Measurements from ENCODE around the gene TMX2. TPM values are rescaled to one million over a fixed set of nuclear protein-coding genes. Genes with fewer than 3 reads are reported as not detected.
"Not testable (repeated sequence)": the region's sequence is repeated elsewhere in the genome, so short reads cannot be mapped to it uniquely, and the experiment has no call there.

TMX2 gene
- total RNA-seq, 1 donor from 2014 or later, result 108 TPM

DNA sequence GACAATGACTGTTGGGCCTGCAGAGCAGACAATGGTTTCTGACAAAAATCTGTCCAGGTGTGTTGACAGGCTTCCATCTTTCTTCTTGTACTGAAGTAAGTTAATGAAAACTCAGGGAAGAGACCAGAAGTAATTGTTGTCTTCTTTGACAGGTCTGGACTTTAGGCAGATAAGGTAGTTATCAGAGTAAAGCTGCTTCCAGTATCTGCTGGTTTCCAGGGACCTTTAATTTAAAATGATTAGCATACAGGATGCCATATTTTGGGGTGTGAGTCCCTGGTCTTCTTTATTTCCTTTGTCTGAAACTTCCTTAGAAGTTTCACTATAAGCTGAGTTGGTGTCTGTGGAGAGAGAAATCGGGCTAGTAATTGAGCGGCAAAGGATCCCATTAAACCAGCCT lies 1.4 kb downstream of the TMX2 start:
- no peak for DNase-seq (ENCODE audit: low spot score)

DNA sequence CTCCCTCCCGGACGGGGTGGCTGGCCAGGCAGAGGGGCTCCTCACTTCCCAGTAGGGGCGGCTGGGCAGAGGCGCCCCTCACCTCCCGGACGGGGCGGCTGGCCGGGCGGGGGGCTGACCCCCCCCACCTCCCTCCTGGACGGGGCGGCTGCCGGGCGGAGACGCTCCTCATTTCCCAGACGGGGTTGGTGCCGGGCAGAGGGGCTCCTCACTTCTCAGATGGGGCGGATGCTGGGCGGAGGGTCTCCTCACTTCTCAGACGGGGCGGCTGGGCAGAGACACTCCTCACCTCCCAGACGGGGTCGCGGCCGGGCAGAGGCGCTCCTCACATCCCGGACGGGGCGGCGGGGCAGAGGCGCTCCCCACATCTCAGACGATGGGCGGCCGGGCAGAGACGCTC lies 4.3 kb downstream of the TMX2 start:
- not testable (repeated sequence) for DNase-seq (ENCODE audit: low spot score)

DNA sequence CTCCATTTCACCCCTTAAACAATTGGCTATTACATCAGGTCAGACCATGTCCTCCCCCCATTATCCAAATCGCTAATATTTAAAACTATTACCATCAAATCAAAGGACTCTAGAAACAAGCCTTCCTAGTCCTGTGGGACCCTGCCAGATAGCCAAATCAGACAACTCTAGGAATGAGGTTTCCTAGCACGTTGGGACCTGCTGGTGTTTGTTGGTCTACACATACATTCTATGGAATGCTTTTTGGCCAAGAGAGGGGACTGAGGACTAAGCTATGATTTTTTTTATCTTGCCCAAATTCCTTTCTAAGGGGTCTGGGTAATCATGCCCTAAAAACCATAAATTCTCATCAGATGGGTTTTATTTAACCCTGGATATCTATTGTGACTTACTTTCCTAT lies 14.8 kb downstream of the TMX2 start:
- DNase-seq (ENCODE audit: low spot score), result no peak

DNA sequence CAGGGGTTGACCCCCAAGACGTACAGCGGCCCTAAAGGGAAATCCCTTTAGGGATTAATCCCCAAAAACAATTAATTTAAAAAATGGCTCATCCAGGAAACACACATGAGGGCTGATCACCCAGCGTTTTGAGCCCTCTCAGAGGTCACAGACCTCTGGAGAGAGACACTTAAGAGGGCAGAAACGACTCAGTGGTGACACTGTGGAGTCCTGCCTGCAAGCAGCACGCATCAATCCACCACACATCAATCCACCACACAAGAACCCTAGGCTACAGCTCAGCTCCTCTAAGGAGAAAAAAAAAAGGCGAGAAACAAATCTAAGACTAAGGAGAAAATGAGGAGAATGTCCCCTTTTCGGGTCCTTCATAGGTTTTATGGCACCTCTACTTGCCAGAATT lies 16.4 kb downstream of the TMX2 start:
- DNase-seq (ENCODE audit: low spot score), result no peak

DNA sequence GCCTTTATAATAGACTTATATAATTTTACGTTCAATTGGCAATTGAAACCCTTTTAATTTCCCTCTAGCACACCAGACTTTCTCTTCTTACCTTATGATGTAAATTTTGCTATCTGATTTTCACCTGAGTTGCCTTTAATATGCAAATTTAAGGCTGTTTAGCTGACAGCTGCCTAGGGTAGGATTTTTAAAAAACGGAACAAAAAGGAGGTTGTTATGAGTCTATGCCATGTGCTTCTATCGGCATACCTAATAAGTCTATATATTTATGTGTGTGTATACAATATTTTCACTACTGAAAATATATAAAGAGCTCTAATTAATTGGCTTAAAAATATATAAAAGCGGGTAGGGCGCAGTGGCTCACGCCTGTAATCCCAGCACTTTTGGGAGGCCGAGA lies 17.1 kb downstream of the TMX2 start:
- DNase-seq (ENCODE audit: low spot score), result no peak

DNA sequence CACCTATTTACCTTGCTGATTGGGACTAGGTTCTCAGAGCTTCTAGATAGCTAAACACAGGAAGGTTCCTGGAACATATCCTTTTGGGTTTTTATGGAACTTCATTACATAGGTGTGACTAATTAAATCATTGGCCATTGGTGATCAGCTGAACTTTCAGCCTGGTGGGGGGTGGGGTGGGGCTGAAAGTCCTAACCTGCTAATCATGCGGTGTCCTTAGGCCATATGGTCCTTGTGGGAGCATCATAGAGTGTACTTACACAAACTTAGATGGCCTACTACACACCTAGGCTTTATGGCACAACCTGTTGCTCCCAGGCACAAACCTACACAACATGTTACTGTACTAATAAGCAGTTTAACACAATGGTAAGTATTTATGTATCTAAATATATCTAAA lies 20.3 kb downstream of the TMX2 start:
- no peak for DNase-seq (ENCODE audit: low spot score)

DNA sequence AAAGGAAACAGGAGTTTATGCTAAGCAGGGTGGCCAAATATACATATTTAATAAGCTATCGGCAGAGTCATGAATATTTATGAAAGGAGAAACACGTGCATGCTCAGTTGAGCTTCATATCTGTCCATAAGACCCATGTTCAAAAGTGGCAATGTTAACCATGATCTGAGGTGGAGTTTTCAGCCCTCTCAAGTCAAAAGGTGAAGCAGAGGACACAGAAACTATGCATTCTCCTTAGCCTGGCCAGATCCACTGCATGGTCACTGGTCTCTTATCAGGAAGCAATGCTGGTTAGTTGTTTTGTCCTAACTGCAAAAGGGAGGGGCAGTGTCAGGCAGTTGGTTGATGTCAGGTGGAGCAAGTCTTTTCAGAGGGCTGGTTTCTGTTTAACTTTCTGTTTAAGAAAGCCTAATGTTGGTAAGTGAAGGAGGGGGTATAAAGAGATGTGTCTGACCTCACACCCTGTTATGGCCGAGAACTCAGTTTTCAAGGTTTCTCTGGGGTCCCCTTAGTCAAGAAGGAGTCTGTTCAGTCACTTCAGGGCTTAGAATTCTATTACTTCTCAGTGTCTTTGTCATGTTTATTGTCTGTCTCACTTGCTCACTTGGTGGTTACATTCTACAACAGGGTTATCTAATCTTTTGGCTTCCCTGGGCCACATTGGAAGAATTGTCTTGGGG lies 23.4 kb downstream of the TMX2 start:
- no peak for DNase-seq (ENCODE audit: low spot score)

DNA sequence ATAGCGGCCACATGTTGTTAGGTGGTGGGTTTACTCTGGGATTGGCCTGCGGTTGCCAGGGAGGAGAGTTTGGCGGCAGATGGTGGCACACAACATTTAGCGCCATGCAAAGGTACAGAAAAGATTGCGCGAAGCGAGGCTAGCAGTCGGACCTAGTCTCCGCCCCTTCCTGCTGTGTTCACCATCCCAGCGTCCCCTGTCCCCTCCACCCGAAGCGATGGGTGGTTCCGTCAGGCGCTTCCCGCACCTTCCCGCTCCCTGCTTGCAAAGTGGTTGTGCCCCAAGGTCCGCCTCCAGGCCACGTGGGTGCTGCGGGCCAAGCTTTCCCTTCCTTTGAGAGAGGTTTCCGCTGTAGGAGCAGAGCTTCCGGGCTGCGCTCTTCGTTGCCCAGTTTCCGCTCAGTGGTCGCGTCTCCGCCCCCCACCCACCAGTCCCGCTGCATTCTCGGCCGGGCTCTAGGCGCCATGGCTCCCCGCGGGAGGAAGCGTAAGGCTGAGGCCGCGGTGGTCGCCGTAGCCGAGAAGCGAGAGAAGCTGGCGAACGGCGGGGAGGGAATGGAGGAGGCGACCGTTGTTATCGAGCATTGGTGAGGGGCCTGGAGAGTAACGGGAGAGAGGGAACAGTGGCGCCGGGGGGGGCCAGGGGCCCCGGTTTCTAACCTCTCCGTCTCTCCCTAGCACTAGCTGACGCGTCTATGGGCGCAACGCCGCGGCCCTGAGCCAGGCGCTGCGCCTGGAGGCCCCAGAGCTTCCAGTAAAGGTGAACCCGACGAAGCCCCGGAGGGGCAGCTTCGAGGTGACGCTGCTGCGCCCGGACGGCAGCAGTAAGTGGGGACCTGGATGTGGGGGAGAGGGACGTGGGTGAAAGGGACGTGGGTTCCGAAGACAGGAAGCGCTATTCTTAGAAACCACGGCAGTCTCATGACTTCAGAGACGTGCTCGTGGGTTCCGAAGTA lies 29.0 kb downstream of the TMX2 start, which contains the start of gene SELENOH:
Gene SELENOH (plus strand): TSS at position 360 of the 955 bp plus-strand sequence. CDS start 105 bp downstream, at position 465.
- peak; percentile 97 for DNase-seq (ENCODE audit: low spot score)

DNA sequence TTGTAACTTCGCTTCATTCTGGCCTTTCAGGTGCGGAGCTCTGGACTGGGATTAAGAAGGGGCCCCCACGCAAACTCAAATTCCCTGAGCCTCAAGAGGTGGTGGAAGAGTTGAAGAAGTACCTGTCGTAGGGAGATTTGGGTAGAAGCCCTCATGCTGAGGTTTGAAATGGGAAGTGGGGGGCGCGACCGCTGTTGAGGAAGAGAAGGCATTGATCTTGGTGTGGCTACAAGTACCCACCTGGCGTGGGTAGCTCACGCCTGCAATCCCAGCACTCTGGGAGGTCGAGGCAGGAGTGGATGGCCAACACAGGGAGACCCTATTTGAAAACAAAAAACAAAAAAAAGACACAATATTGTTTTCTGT lies 29.7 kb downstream of the TMX2 start:
- DNase-seq (ENCODE audit: low spot score), result no peak

DNA sequence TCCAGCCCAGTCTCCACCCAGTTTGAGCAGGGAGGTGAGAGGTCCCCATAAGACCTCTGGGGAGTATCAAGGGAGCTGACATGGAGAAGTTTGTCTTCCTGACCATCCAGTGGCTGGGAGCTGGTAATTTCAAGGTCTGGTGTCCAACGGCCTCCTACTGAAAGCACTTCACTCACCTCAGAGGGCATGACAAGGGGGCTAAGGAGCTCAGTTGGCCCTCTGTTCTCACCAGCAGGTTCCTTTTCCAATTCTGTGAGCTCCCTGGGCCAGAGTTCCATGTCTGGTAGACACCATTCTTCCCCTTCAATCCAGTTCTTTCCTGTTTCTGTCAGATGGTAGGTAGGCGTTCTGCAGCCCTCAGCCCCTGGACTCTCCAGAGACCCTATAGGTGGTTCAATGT lies 32.0 kb downstream of the TMX2 start:
- no peak for DNase-seq (ENCODE audit: low spot score)

DNA sequence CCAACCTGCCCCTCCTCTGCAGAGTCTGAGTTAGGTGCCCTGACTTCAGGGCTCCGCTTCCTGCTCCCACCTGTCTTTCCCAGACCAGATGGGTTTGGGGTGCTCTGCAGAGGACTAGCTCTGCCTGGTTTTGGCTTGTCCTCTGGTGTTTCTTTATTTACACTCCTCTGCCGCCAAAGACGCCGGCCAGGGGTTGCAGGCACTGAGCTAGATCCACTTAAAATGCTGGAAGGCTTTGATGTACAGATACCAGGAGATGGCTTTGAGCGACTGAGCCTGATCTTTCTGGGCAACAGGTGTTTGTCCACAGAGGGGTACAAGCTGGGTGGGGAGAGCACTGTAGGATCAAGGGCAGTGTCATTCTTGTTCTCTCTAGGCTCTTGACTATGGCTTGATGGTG lies 32.8 kb downstream of the TMX2 start:
- no peak for DNase-seq (ENCODE audit: low spot score)

DNA sequence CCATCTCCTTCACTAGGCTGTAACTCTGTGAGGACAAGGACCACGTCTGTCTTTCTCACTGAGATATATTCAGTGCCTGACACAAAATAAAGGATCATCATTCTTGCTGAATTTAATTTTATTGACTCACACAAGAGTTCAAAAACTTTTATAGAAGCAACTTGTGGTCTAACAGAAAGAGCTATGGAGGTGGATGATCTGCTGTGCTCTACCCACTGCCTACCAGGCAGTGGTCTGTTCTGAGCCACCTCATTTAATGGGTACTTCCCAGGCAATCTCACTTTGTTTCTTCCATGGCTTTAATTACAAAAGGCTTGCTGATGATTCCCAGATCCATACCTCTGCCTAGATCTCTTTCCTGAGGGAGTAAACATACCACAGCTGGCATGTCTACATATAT lies 34.5 kb downstream of the TMX2 start:
- no peak for DNase-seq (ENCODE audit: low spot score)

DNA sequence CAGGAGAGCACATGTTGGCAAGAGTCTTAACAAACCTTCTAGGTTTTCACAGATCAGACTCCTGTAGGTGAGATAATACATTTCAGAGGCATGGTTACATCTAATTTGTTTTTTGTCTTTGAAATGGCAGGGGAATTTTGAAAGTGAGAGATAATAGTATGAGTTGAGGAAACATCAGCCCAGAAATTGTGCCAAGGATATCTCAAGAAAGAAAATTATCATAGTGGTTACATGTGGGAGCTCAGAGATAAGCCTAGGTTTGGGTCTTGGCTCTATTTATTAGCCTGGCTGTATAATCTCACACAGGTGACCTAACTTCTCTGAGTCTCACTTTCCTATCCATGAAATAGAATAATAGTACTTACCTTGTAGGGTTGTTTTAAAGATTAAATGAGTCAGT lies 38.8 kb downstream of the TMX2 start:
- DNase-seq (ENCODE audit: low spot score), result no peak

DNA sequence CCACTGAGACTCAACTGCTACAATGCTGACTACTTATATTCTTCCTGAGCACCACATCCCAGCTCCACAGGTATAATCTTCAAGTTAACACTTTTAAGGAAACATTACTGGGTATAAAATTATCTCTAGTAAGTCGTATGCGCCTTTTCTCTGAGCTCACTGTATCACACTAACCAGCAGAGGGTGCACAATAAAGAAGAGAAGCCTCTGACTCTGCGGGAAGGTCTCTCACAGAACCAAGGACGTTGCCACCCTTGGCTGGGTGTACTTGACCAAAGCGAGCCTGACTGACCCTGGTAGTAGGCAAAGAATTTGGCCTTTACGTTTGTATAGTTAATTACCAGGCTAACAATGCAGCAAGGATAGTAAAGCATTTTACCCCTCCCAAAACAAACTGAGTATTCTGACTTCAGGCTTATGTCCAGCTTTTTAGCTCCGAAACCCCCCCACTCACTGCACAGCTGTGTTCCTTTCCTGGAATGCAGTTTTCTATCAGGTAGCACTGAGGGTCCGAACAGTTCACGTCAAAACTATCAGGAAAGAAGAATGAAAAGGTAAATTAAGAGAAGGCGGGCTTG lies 39.4 kb downstream of the TMX2 start, which contains the start of gene BTBD18:
Gene BTBD18 (minus strand): TSS at position 144 of the 578 bp plus-strand sequence. CDS start 631 bp downstream, outside the sequence.
- DNase-seq (ENCODE audit: low spot score), result no peak

DNA sequence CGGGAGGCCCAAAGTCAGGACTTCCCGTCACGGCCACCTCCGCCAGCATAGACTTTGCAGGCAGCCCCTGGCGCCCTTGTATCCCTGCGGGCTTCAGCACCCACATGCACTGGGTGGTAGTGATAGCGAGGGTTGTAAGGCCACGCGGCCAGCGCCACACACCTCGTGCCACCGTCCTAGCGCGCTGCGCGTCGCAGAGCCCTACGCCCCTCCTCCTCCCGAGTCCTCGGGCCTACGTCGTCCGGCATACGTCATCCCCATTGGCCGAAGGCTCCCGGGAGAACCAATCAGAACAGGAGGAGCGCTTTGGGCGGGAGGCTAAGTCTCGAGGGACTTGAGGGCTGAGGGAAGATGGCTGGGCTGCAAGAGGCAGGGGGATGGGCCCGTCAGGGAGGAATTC lies 40.6 kb downstream of the TMX2 start:
- DNase-seq (ENCODE audit: low spot score), result no peak

DNA sequence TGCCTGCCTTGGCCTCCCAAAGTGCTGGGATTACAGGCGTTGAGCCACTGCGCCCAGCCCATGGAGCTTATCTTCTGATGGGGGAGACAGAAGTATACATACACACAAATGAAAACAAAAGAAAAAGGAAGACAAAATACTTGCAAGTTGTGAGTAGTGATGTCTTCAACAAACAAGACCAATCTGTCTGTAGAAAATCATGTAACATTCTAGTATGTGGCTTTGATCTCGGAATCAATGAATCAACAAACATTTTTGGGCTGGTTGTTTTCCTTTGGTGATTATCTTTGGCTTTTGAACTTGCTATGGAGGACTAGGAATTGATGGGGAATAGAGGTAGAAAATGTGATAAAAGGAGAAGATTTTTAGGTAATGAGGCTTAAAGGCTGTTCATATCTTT lies 45.8 kb downstream of the TMX2 start:
- no peak for DNase-seq (ENCODE audit: low spot score)

DNA sequence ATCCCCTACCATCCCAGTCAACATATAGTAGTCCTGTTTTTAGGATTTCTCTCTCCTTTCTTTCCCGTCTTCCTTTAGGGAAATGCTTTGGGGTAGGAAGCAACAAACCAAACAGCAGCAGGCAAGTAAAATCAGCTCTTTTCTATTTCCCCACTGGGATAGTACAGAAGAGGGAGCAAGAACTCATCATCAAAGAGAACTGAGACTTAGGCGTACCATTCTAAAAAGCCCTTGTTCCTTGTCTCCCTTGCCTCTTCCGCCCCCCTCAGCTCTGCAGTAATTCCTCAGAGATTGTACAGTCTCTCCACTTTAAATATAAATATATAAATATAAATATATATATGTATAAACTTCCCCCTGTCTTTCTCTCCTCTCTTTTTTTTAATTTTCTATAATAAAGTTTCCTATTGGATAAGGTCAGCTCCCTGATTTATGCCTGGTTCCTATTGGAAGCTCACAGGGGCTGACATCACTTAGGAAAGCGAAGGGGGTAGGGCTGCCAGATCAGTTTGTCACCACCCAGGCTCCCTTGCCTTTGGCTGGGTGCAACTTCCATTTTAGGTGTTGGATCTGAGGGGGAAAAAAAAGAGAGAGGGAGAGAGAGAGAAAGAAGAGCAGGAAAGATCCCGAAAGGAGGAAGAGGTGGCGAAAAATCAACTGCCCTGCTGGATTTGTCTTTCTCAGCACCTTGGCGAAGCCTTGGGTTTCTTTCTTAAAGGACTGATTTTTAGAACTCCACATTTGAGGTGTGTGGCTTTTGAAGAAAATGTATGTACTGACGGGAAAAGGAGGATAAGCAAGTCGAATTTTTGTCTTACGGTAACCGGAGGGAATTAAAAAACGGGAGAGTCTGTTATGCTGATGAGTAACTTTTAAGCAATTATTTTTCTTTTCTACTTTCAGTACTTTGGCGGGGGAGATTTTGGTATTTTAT lies 49.2 kb downstream of the TMX2 start, which contains the start of gene CTNND1:
Gene CTNND1 (plus strand): TSS at position 502 of the 934 bp plus-strand sequence. CDS start 29,677 bp downstream, outside the sequence.
- DNase-seq (ENCODE audit: low spot score), result peak; percentile 93

DNA sequence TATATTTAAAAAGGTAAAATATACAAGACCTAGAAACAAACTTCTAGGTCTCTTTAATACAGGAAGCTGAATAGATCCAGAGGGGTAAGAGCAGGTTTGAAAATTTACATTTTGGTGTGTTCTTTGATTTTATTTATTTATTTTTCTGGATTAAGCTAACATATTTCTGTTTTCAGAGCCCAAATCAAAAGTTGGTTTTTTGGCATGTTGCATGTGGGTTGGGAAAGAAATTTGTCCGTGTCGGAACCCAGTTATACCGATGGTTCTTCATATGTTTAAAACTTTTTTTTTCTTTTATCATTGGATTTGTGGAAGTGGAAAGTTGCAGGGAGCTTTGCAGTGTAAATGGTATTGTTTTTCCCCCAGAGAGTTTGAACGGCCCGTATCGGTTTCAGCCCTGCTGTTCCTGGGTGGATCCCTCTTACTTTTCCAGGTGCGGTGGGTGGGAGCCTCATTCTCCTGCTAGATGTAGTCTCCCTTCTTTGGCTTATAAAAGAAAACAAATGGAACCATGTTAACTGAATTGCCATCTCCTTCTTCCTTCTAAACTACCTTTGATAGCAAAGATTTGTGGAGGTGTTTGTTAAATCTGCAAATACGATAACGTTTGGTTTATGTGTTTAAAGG lies 50.0 kb downstream of the TMX2 start:
- DNase-seq (ENCODE audit: low spot score), result no peak

DNA sequence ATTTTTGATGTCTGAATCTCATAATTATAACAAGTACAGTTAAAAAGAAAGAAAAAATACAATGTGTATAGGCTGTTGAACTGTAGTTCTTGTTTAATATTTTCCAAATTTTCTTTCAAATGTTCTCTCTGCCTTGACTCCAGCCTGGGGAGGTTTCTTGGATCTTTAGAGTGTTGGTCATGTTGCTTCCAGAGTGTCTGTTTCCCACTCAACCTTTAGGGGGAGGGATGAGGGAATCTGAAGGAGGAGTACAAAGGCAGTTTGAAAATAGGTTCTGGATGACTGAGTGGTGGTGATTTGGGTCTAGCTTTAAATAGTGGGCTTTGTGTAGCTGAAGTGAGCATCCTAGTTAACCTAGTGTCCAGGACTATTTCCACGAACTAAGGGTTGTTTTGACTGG lies 51.2 kb downstream of the TMX2 start:
- DNase-seq (ENCODE audit: low spot score), result no peak

DNA sequence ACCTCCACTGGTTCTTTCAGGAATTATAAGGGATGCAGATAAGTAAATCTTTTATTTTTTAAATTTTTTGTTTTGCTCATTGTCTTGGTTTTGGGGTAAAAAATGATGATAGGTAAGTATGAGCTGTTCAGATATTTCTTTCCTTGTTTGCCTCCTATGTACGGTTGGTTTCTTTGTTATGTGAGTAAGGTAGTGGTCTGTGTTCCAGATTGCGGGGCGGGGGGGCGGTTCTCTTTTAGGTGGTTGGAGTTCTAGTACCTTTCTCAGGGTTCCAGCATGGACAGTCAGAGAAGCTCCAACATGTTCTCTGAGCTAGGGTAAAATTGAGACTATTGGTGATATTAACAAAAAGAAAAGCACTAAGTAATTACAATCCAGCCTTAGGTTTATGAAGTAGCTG lies 51.6 kb downstream of the TMX2 start:
- no peak for DNase-seq (ENCODE audit: low spot score)

DNA sequence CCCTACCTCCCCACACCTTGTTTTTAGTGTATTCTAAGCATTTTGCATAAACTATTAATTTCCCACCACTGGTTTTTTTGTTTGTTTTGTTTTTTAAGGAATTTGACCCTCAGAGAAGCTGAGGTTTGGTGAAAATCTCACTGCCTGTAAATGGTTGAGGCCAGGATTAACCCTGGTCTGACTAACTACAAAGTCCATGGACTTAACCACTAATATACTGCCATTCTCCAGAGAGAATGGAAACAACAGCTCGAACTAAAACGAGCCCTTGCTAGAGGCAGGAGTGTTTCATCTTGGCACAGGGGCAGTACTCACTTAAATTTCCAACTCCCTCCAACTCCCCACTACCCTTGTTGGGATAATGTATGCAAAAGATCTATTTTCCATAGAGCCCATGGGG lies 52.2 kb downstream of the TMX2 start:
- DNase-seq (ENCODE audit: low spot score), result no peak

Measured in ureter (tissue), 1 donor.